ENCODE results near the gene CSNK1G1. TPM values are rescaled to one million over a fixed set of nuclear protein-coding genes. Genes with fewer than 3 reads are reported as not detected.

Gene CSNK1G1
- polyA plus RNA-seq, 1 donor from 2014 or later, result 18.9 TPM

- Histone ChIP-seq H3K4me3 (ENCODE audit: low read length) (no peak overlapping the region), H3K9me2 (ENCODE audit: insufficient read depth, low read length) (no peaks in the 10 kb centered on the region), H3K79me2 (replicated peaks; ENCODE audit: insufficient read depth, low read length) (no peaks in the 10 kb centered on the region), H3K9ac (ENCODE audit: low read length) (no peak overlapping the region), H2AFZ (ENCODE audit: low read depth, low read length) (no peak overlapping the region), H3K27me3 (ENCODE audit: insufficient read depth, low read depth, low read length) (no peaks in the 10 kb centered on the region), H4K20me1 (ENCODE audit: insufficient read depth) (no peaks in the 10 kb centered on the region), H3F3A (ENCODE audit: insufficient read depth, low read length, poor library complexity, severe bottlenecking) (no peaks in the 10 kb centered on the region), H3K4me2 (ENCODE audit: low read length) (no peak overlapping the region), H3K9me3 (ENCODE audit: low read length) (no peaks in the 10 kb centered on the region), H3K36me3 (ENCODE audit: insufficient read depth, low read length) (no peaks in the 10 kb centered on the region), H3K27ac (ENCODE audit: low read length) (no peak overlapping the region)
- no peak for TF ChIP-seq RAD21 (conservative IDR thresholded peaks at IDR 0.05)
- no peak for TF ChIP-seq EP300 (conservative IDR thresholded peaks at IDR 0.05; ENCODE audit: poor library complexity, severe bottlenecking)
- no peak for TF ChIP-seq REST (IDR thresholded peaks at IDR 0.05; ENCODE audit: borderline replicate concordance)
- TF ChIP-seq MXI1 (conservative IDR thresholded peaks at IDR 0.05; ENCODE audit: poor library complexity, severe bottlenecking), result no peak
- TF ChIP-seq POLR2AphosphoS5 (IDR thresholded peaks at IDR 0.05), result no peak
- no peak for TF ChIP-seq CTCF (IDR thresholded peaks at IDR 0.05; ENCODE audit: poor library complexity, severe bottlenecking)
- TF ChIP-seq SMC3 (conservative IDR thresholded peaks at IDR 0.05; ENCODE audit: poor library complexity), result no peak
- no peak for TF ChIP-seq EZH2 (IDR thresholded peaks at IDR 0.05; ENCODE audit: borderline replicate concordance, insufficient read depth, low read length, poor library complexity, severe bottlenecking)
Observed at GRCh38 chr15:64236156-64236894, 119.6 kb downstream of the CSNK1G1 start.

DNA sequence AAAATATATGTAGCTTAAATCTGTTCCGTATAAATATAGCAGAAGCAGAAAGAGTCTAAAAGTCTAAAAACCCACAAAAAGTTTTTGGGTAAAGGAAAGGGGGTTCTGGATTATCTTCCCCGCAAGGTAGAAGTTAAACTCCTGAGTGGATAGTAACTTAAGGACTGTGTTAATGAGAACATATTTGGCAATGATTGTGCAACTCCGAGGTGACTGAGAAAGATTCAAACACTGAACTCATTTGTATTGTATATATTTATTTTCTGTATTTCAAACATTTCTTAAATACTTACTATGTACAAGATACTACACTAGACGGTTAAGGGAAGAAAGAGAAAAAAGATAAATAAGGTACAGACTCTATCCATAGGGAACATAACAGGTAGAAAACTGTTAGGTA lies 120.4 kb downstream of the CSNK1G1 start:
- no peaks in the 10 kb centered on the region for H3K9me2 ChIP-seq (ENCODE audit: insufficient read depth, low read length)
- H3K9me3 ChIP-seq (ENCODE audit: low read length), result no peaks in the 10 kb centered on the region
- no peaks in the 10 kb centered on the region for H4K20me1 ChIP-seq (ENCODE audit: insufficient read depth)
- no peak overlapping the region for H2AFZ ChIP-seq (ENCODE audit: low read depth, low read length)
- TF ChIP-seq CTCF (IDR thresholded peaks at IDR 0.05; ENCODE audit: poor library complexity, severe bottlenecking) (no peak), TAF1 (IDR thresholded peaks at IDR 0.05; ENCODE audit: low read depth) (no peak), POLR2AphosphoS5 (IDR thresholded peaks at IDR 0.05) (no peak), EP300 (conservative IDR thresholded peaks at IDR 0.05; ENCODE audit: poor library complexity, severe bottlenecking) (no peak), EZH2 (IDR thresholded peaks at IDR 0.05; ENCODE audit: borderline replicate concordance, insufficient read depth, low read length, poor library complexity, severe bottlenecking) (no peak), REST (IDR thresholded peaks at IDR 0.05; ENCODE audit: borderline replicate concordance) (no peak), SMC3 (conservative IDR thresholded peaks at IDR 0.05; ENCODE audit: poor library complexity) (no peak), MXI1 (conservative IDR thresholded peaks at IDR 0.05; ENCODE audit: poor library complexity, severe bottlenecking) (no peak), RAD21 (conservative IDR thresholded peaks at IDR 0.05) (no peak)
- H3K4me3 ChIP-seq (ENCODE audit: low read length), result no peak overlapping the region
- H3K9ac ChIP-seq (ENCODE audit: low read length), result no peak overlapping the region
- H3F3A ChIP-seq (ENCODE audit: insufficient read depth, low read length, poor library complexity, severe bottlenecking), result no peaks in the 10 kb centered on the region
- no peaks in the 10 kb centered on the region for H3K27me3 ChIP-seq (ENCODE audit: insufficient read depth, low read depth, low read length)
- H3K36me3 ChIP-seq (ENCODE audit: insufficient read depth, low read length), result no peaks in the 10 kb centered on the region
- H3K79me2 ChIP-seq (replicated peaks; ENCODE audit: insufficient read depth, low read length), result no peaks in the 10 kb centered on the region
- no peak overlapping the region for H3K27ac ChIP-seq (ENCODE audit: low read length)
- no peak overlapping the region for H3K4me2 ChIP-seq (ENCODE audit: low read length)
